ENCODE measurements around the gene DNAH10. TPM values are rescaled to one million over a fixed set of nuclear protein-coding genes. Genes with fewer than 3 reads are reported as not detected.

Gene DNAH10
- total RNA-seq, 1 donor from 2014 or later = 0.16 TPM

- TF ChIP-seq, protein P1, sequence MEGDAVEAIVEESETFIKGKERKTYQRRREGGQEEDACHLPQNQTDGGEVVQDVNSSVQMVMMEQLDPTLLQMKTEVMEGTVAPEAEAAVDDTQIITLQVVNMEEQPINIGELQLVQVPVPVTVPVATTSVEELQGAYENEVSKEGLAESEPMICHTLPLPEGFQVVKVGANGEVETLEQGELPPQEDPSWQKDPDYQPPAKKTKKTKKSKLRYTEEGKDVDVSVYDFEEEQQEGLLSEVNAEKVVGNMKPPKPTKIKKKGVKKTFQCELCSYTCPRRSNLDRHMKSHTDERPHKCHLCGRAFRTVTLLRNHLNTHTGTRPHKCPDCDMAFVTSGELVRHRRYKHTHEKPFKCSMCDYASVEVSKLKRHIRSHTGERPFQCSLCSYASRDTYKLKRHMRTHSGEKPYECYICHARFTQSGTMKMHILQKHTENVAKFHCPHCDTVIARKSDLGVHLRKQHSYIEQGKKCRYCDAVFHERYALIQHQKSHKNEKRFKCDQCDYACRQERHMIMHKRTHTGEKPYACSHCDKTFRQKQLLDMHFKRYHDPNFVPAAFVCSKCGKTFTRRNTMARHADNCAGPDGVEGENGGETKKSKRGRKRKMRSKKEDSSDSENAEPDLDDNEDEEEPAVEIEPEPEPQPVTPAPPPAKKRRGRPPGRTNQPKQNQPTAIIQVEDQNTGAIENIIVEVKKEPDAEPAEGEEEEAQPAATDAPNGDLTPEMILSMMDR (IDR thresholded peaks at IDR 0.05) = no peak
- H3K27me3 Mint-ChIP-seq (ENCODE audit: unreplicated experiment) = peaks cover 12% of the 10 kb centered on the region
- no peaks in the 10 kb centered on the region for H3K9me3 Mint-ChIP-seq (ENCODE audit: unreplicated experiment)
- no peak for DNase-seq (ENCODE audit: extremely low spot score, unreplicated experiment)
- no peaks in the 10 kb centered on the region for H3K36me3 Mint-ChIP-seq (ENCODE audit: unreplicated experiment)
- no peak overlapping the region for H3K27ac Mint-ChIP-seq (ENCODE audit: unreplicated experiment)
- H3K4me3 Mint-ChIP-seq (ENCODE audit: unreplicated experiment) = no peak overlapping the region
- H3K4me1 Mint-ChIP-seq (ENCODE audit: unreplicated experiment) = peaks cover 18% of the 10 kb centered on the region
Measured at GRCh38 chr12:123892853-123893252, 130.8 kb downstream of the DNAH10 start.

GRCh38 chr12:123893276-123893675 lies 131.2 kb downstream of the DNAH10 start:
- Mint-ChIP-seq H3K36me3 (ENCODE audit: unreplicated experiment) (no peaks in the 10 kb centered on the region), H3K27ac (ENCODE audit: unreplicated experiment) (no peak overlapping the region), H3K4me3 (ENCODE audit: unreplicated experiment) (no peak overlapping the region), H3K9me3 (ENCODE audit: unreplicated experiment) (no peaks in the 10 kb centered on the region), H3K27me3 (ENCODE audit: unreplicated experiment) (peaks cover 11% of the 10 kb centered on the region), H3K4me1 (ENCODE audit: unreplicated experiment) (peaks cover 18% of the 10 kb centered on the region)
- no peak for DNase-seq (ENCODE audit: extremely low spot score, unreplicated experiment)
- TF ChIP-seq, protein P1 (IDR thresholded peaks at IDR 0.05) = no peak

GRCh38 chr12:123894823-123895345 lies 132.8 kb downstream of the DNAH10 start:
- no peaks in the 10 kb centered on the region for H3K9me3 Mint-ChIP-seq (ENCODE audit: unreplicated experiment)
- peaks cover 18% of the 10 kb centered on the region for H3K4me1 Mint-ChIP-seq (ENCODE audit: unreplicated experiment)
- H3K4me3 Mint-ChIP-seq (ENCODE audit: unreplicated experiment) = no peak overlapping the region
- no peaks in the 10 kb centered on the region for H3K36me3 Mint-ChIP-seq (ENCODE audit: unreplicated experiment)
- H3K27ac Mint-ChIP-seq (ENCODE audit: unreplicated experiment) = no peak overlapping the region
- DNase-seq (ENCODE audit: extremely low spot score, unreplicated experiment) = no peak
- TF ChIP-seq, protein P1 (IDR thresholded peaks at IDR 0.05) = no peak
- H3K27me3 Mint-ChIP-seq (ENCODE audit: unreplicated experiment) = peaks cover 2% of the 10 kb centered on the region

- Mint-ChIP-seq H3K4me3 (ENCODE audit: unreplicated experiment) (no peak overlapping the region), H3K9me3 (ENCODE audit: unreplicated experiment) (no peaks in the 10 kb centered on the region), H3K36me3 (ENCODE audit: unreplicated experiment) (no peaks in the 10 kb centered on the region), H3K4me1 (ENCODE audit: unreplicated experiment) (peaks cover 18% of the 10 kb centered on the region), H3K27me3 (ENCODE audit: unreplicated experiment) (peaks cover 2% of the 10 kb centered on the region), H3K27ac (ENCODE audit: unreplicated experiment) (no peak overlapping the region)
- TF ChIP-seq, protein P1 (IDR thresholded peaks at IDR 0.05) = no peak
- DNase-seq (ENCODE audit: extremely low spot score, unreplicated experiment) = no peak
Measured at GRCh38 chr12:123895451-123895850, 133.3 kb downstream of the DNAH10 start.

- H3K4me1 Mint-ChIP-seq (ENCODE audit: unreplicated experiment) = peaks cover 19% of the 10 kb centered on the region
- no peaks in the 10 kb centered on the region for H3K36me3 Mint-ChIP-seq (ENCODE audit: unreplicated experiment)
- no peaks in the 10 kb centered on the region for H3K9me3 Mint-ChIP-seq (ENCODE audit: unreplicated experiment)
- TF ChIP-seq, protein P1 (IDR thresholded peaks at IDR 0.05) = no peak
- no peak for DNase-seq (ENCODE audit: extremely low spot score, unreplicated experiment)
- no peaks in the 10 kb centered on the region for H3K27me3 Mint-ChIP-seq (ENCODE audit: unreplicated experiment)
- H3K27ac Mint-ChIP-seq (ENCODE audit: unreplicated experiment) = no peak overlapping the region
- H3K4me3 Mint-ChIP-seq (ENCODE audit: unreplicated experiment) = no peak overlapping the region
Measured at GRCh38 chr12:123896767-123897166, 134.7 kb downstream of the DNAH10 start.

Data from osteocyte (in vitro differentiated cells).